ENCODE results near the gene XIRP2. TPM values are rescaled to one million over a fixed set of nuclear protein-coding genes. Genes with fewer than 3 reads are reported as not detected.

XIRP2 gene
- total and polyA plus RNA-seq, 4 donors = under 0.01 to 0.14 (median 0.01) TPM; not detected in 1

GRCh38 chr2:167103028-167103756 lies 214.9 kb downstream of the XIRP2 start:
- Histone ChIP-seq H3K27me3 (ENCODE audit: control insufficient read depth in 4 of 4, insufficient read depth in 4 of 4, low read length in 3 of 4) (no peaks in the 10 kb centered on the region), H3K36me3 (ENCODE audit: control insufficient read depth in 4 of 4, insufficient read depth in 3 of 4, low read depth in 1 of 4, low read length in 3 of 4) (no peaks in the 10 kb centered on the region), H3K27ac (ENCODE audit: low read depth in 1 of 2, low read length in 2 of 2) (no peak overlapping the region), H3K9ac (ENCODE audit: low read depth in 1 of 2, low read length in 2 of 2) (no peak overlapping the region), H3K4me3 (ENCODE audit: low read depth in 1 of 3, low read length in 3 of 3) (no peak overlapping the region), H3K9me3 (ENCODE audit: control insufficient read depth in 4 of 4, low read length in 3 of 4) (no peaks in the 10 kb centered on the region), H3K4me1 (ENCODE audit: control insufficient read depth in 4 of 4, insufficient read depth in 4 of 4, low read length in 3 of 4) (no peaks in the 10 kb centered on the region)
- no peak for DNase-seq (ENCODE audit: low spot score)
- no peak for TF ChIP-seq FOXA1 (IDR thresholded peaks at IDR 0.05)
- no peak for TF ChIP-seq EGR1 (IDR thresholded peaks at IDR 0.05; ENCODE audit: low read depth in 2 of 2)
- TF ChIP-seq REST (IDR thresholded peaks at IDR 0.05) = no peak
- no peak for TF ChIP-seq ATF3 (IDR thresholded peaks at IDR 0.05)
- no peak for TF ChIP-seq ZBTB33 (IDR thresholded peaks at IDR 0.05)
- no peak for TF ChIP-seq RXRA (IDR thresholded peaks at IDR 0.05)
- TF ChIP-seq FOXA2 (IDR thresholded peaks at IDR 0.05) = no peak
- no peak for TF ChIP-seq HNF4G (IDR thresholded peaks at IDR 0.05)
- no peak for TF ChIP-seq MAX (IDR thresholded peaks at IDR 0.05)
- TF ChIP-seq GABPA (IDR thresholded peaks at IDR 0.05 in 1 of 2, conservative IDR thresholded peaks at IDR 0.05 in 1 of 2) = no peak
- TF ChIP-seq JUND (IDR thresholded peaks at IDR 0.05) = no peak
- TF ChIP-seq YY1 (IDR thresholded peaks at IDR 0.05) = no peak
- TF ChIP-seq CTCF (IDR thresholded peaks at IDR 0.05; ENCODE audit: low read depth, low read length, missing input control) = no peak
- TF ChIP-seq SP1 (IDR thresholded peaks at IDR 0.05) = no peak
- TF ChIP-seq RAD21 (IDR thresholded peaks at IDR 0.05) = no peak
- no peak for TF ChIP-seq HNF4A (conservative IDR thresholded peaks at IDR 0.05)
- no peak for TF ChIP-seq NR2F2 (IDR thresholded peaks at IDR 0.05)
- WGBS = 78% methylated on average over 5 of the region's 5 CpGs

Data from liver (tissue), 9 donors.